ENCODE measurements around the gene PNLDC1.
A peak's percentile ranks its signal among the peaks of the same experiment; 100 is the strongest.
"Not testable (repeated sequence)": the region's sequence is repeated elsewhere in the genome, so short reads cannot be mapped to it uniquely, and the experiment has no call there.

Gene PNLDC1

GRCh38 chr6:159844737-159845645 is 44.9 kb downstream of the PNLDC1 start:
- Histone ChIP-seq H3K27me3 (replicated peaks; ENCODE audit: insufficient read depth, low read length) (no peaks in the 10 kb centered on the region), H3K27ac (ENCODE audit: low read length) (no peak overlapping the region), H3K36me3 (replicated peaks; ENCODE audit: insufficient read depth, low read length) (no peaks in the 10 kb centered on the region), H3K9ac (ENCODE audit: low read length) (no peak overlapping the region), H3K4me2 (ENCODE audit: low read depth, low read length) (no peak overlapping the region), H3K9me3 (replicated peaks; ENCODE audit: insufficient read depth, low read length) (no peaks in the 10 kb centered on the region), H2AFZ (ENCODE audit: low read length) (no peak overlapping the region), H3K9me2 (replicated peaks; ENCODE audit: insufficient read depth, low read length) (no peaks in the 10 kb centered on the region), H3K4me3 (ENCODE audit: low read length) (no peak overlapping the region), H4K20me1 (ENCODE audit: insufficient read depth, low read length) (no peaks in the 10 kb centered on the region), H3K79me2 (ENCODE audit: low read length) (no peaks in the 10 kb centered on the region), H3F3A (ENCODE audit: insufficient read depth, low read length) (no peaks in the 10 kb centered on the region), H3K4me1 (ENCODE audit: low read length) (no peaks in the 10 kb centered on the region)
- no peak for TF ChIP-seq EZH2 (optimal IDR thresholded peaks at IDR 0.05; ENCODE audit: low read depth, low read length)
- no peak for TF ChIP-seq CTCF (IDR thresholded peaks at IDR 0.05; ENCODE audit: low read length)
- no peak for TF ChIP-seq EZH2phosphoT487 (IDR thresholded peaks at IDR 0.05; ENCODE audit: low read length)
- no peak for DNase-seq

- not testable (repeated sequence) for H3K4me1 ChIP-seq (ENCODE audit: low read length); H3K36me3 ChIP-seq (replicated peaks; ENCODE audit: insufficient read depth, low read length); H3K9me2 ChIP-seq (replicated peaks; ENCODE audit: insufficient read depth, low read length); H3F3A ChIP-seq (ENCODE audit: insufficient read depth, low read length); H4K20me1 ChIP-seq (ENCODE audit: insufficient read depth, low read length); H3K9me3 ChIP-seq (replicated peaks; ENCODE audit: insufficient read depth, low read length); DNase-seq; H3K27me3 ChIP-seq (replicated peaks; ENCODE audit: insufficient read depth, low read length); H3K79me2 ChIP-seq (ENCODE audit: low read length); H3K4me2 ChIP-seq (ENCODE audit: low read depth, low read length); H3K4me3 ChIP-seq (ENCODE audit: low read length); H3K27ac ChIP-seq (ENCODE audit: low read length); H3K9ac ChIP-seq (ENCODE audit: low read length); H2AFZ ChIP-seq (ENCODE audit: low read length)
Measured at GRCh38 chr6:159848552-159848951, 48.5 kb downstream of the PNLDC1 start.

GRCh38 chr6:159849851-159850250 is 49.8 kb downstream of the PNLDC1 start:
- not testable (repeated sequence) for H3K4me3 ChIP-seq (ENCODE audit: low read length); H3K4me2 ChIP-seq (ENCODE audit: low read depth, low read length); H2AFZ ChIP-seq (ENCODE audit: low read length); H3K79me2 ChIP-seq (ENCODE audit: low read length); H3K9ac ChIP-seq (ENCODE audit: low read length); H3K9me3 ChIP-seq (replicated peaks; ENCODE audit: insufficient read depth, low read length); H3K4me1 ChIP-seq (ENCODE audit: low read length); H3K36me3 ChIP-seq (replicated peaks; ENCODE audit: insufficient read depth, low read length); DNase-seq; H3K27ac ChIP-seq (ENCODE audit: low read length); H3K9me2 ChIP-seq (replicated peaks; ENCODE audit: insufficient read depth, low read length); H3F3A ChIP-seq (ENCODE audit: insufficient read depth, low read length); H4K20me1 ChIP-seq (ENCODE audit: insufficient read depth, low read length); H3K27me3 ChIP-seq (replicated peaks; ENCODE audit: insufficient read depth, low read length)

- no peaks in the 10 kb centered on the region for H3K4me1 ChIP-seq (ENCODE audit: low read length)
- TF ChIP-seq EZH2 (optimal IDR thresholded peaks at IDR 0.05; ENCODE audit: low read depth, low read length) (no peak), CTCF (IDR thresholded peaks at IDR 0.05; ENCODE audit: low read length) (peak; percentile 16)
- H3K9me2 ChIP-seq (replicated peaks; ENCODE audit: insufficient read depth, low read length) = no peaks in the 10 kb centered on the region
- H3K27me3 ChIP-seq (replicated peaks; ENCODE audit: insufficient read depth, low read length) = no peaks in the 10 kb centered on the region
- H4K20me1 ChIP-seq (ENCODE audit: insufficient read depth, low read length) = no peaks in the 10 kb centered on the region
- no peak overlapping the region for H3K4me3 ChIP-seq (ENCODE audit: low read length)
- H3K79me2 ChIP-seq (ENCODE audit: low read length) = no peaks in the 10 kb centered on the region
- no peak overlapping the region for H2AFZ ChIP-seq (ENCODE audit: low read length)
- DNase-seq = peak; percentile 7
- H3K4me2 ChIP-seq (ENCODE audit: low read depth, low read length) = no peak overlapping the region
- H3K36me3 ChIP-seq (replicated peaks; ENCODE audit: insufficient read depth, low read length) = no peaks in the 10 kb centered on the region
- H3K9ac ChIP-seq (ENCODE audit: low read length) = no peak overlapping the region
- no peaks in the 10 kb centered on the region for H3K9me3 ChIP-seq (replicated peaks; ENCODE audit: insufficient read depth, low read length)
- no peaks in the 10 kb centered on the region for H3F3A ChIP-seq (ENCODE audit: insufficient read depth, low read length)
- no peak overlapping the region for H3K27ac ChIP-seq (ENCODE audit: low read length)
Measured at GRCh38 chr6:159852877-159853276, 52.8 kb downstream of the PNLDC1 start.

Data from MM.1S (cell line).